GM21526 (cell line): ENCODE data around the gene NRSN1.
"Not testable (repeated sequence)": the region's sequence is repeated elsewhere in the genome, so short reads cannot be mapped to it uniquely, and the experiment has no call there.

ENCODE experiments used
- ATAC-seq: cut with Tn5 transposase; IDR thresholded peaks from one replicate; pipeline ENCODE4 v1.9.1; 2021; ENCODE audit warnings: moderate library complexity; ENCODE audit not compliant: unreplicated experiment, low FRiP score

NRSN1 gene

GRCh38 chr6:24139639-24140038 is 13.6 kb downstream of the NRSN1 start:
- ATAC-seq, result no peak

GRCh38 chr6:24140591-24140990 is 14.6 kb downstream of the NRSN1 start:
- no peak for ATAC-seq

DNA sequence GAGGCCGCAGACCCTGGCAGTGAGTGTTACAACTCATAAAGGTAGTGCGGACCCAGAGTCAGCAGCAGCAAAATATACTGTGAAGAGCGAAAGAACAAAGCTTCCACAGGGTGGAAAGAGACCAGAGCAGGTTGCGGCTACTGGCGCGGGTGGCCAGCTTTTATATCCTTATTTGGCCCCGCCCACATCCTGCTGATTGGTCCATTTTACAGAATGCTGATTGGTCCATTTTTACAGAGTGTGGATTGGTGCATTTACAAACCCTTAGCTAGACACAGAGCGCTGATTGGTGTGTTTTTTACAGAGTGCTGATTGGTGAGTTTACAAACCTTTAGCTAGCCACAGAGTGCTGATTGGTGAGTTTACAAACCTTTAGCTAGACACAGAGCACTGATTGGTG is 16.7 kb downstream of the NRSN1 start:
- not testable (repeated sequence) for ATAC-seq

DNA sequence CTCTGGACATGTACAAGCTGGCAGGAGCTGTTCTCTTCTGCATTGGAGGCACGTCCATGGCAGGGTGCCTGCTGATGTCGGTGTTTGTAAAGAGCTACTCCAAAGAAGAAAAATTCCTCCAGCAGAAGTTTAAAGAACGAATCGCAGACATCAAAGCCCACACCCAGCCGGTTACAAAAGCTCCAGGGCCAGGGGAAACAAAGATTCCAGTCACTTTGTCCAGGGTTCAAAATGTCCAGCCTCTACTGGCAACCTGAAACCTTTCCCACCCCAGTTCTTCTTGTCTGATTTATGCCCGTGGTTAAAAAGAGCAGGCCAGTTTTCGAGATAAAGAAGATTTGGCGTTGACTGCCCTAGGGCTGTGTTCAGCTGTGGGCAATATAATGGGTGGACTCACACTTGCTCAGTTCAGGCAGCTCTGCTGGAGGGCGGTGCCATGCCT is 19.7 kb downstream of the NRSN1 start:
- no peak for ATAC-seq

GRCh38 chr6:24146871-24147270 is 20.9 kb downstream of the NRSN1 start:
- no peak for ATAC-seq

GRCh38 chr6:24147511-24148153 is 21.6 kb downstream of the NRSN1 start:
- no peak for ATAC-seq

GRCh38 chr6:24148154-24148570 is 22.1 kb downstream of the NRSN1 start:
- ATAC-seq, result no peak

DNA sequence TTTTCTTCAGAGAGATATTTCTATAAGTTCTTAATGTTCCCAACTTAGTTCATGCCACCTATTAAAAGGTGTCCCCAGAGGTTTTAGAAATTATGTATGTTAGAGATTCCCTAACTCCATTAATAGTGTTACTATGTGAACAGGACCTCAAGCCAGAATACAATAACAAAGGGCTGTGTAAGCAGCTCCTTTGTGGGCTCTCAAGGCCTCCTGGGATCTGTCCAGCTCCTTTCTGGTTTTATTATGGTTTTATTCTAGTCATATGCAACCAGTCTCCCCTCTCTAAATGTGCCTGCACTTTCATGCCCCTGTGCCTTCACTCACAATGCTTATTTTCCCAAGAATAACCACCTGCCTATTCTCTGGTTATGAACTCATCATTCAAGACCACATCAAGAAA is 22.7 kb downstream of the NRSN1 start:
- ATAC-seq, result no peak

DNA sequence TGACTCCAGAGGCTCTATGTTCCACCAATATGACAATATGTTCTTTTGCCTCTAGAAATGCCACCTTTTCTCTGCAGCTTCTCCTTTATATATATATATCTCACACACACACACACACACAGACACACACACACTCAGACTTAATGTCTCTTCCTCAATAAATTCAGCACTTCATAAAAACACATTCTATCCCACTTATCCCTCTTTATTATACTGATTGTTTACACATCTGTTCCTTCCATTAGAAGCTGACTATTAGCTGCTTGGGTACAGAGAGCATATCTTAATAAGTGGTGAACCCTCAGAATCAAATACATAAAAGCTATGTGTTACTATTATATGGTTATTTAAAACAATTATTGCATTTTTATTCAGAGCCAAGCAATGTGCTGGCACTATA is 23.3 kb downstream of the NRSN1 start:
- ATAC-seq, result no peak

DNA sequence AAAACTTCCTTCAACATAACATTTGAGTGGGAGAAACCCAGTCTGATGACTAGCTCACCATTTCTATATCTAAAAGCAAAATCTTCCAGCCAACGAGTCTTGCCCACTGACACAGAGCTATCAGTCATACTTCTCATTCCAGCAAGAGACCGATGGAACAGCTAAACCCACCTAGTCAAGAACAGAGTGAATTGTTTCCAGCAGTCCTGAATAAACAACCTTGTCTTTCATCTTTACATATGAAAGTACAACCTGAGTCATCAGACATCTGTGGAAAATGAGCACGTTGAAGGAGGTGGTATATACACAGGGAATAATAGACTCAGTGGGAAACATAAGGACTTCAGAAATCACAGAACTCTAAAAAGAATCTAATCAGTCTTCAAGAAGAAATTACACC is 23.8 kb downstream of the NRSN1 start:
- no peak for ATAC-seq

- ATAC-seq, result no peak
Measured at GRCh38 chr6:24152014-24152413, 26.0 kb downstream of the NRSN1 start.

DNA sequence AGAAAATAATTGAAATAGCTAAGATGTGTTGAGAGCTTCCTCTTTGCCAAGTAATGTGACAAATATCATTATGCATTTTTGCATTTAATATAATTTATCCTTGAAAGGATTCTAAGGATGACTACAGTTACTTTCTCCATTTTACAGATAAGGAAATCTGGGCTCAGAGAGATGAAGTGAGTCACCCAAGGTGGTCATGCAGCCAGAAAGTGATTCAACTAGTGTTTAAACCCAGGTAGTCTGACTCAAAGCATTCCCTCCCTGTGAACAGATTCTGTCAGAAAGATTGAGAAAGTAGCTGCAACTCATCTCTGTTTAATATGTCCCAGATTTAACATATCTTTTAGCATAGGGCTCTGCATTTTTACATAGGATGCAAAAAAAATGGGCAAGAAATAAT is 28.1 kb downstream of the NRSN1 start:
- no peak for ATAC-seq

GRCh38 chr6:24157886-24158285 is 31.9 kb downstream of the NRSN1 start:
- ATAC-seq, result no peak

DNA sequence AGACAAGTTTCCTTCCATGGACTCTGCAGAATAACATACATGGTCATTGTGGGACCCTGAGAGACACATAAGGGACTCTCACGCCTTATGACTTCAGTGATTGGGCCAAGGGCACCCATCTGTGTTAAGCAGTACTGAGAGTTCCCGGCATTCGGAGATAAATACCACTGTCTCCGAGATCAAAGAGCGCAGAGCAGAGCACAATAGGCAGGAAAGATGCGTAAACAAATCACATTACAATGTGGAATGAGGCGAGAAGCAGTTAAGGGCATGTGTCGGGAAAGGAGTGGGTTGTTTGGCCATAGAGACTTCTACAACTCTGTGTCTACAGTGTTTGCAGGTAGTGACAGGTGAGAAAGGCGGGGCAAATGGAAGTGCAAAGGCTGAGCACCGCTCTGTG is 57.6 kb downstream of the NRSN1 start:
- ATAC-seq, result no peak

DNA sequence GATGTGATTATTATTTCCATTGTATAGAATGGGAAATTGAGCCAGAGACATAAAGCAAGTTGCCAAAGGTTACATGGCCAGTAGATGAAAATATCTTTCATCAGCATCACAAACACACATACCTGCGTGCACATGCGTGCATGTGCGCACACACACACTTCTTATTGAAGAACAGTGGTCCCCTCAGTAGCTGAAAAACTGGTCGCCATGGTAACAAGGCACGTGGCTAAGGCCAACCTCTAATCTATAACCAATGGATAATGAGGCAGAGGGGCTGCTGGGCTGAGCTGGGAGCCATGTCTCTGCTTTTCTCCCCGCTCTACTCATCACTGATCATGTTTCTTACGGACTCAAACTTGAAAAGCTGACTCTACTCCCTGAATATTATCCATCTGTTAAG is 60.3 kb downstream of the NRSN1 start:
- ATAC-seq, result no peak

DNA sequence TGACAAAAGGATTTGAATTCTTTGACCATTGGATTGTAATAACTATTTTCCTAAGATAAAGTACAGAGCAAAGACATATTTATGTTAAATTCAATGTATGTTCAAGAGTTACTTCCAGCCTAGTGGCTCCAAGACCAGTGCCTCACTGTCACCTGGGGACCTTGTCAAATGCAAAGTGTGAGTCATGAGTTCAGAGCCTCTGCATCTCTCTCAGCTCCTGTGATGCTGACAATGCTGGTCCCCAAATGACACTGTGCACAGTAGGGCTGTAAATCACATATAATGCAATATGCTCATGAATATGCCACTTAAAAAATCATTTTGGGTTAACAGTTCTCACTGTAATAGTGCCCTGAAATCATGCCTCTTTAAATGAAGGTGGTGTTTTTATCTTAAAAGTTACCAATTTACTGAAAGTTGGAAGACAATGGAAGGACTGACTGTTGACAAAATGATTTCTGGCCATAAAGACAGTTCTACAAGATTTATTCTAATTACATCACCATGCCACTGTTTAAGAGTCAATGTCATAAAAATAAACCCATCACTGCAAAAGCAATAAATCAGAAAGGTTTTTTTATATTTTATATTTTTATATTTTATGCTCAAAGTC is 62.1 kb downstream of the NRSN1 start:
- ATAC-seq, result no peak

DNA sequence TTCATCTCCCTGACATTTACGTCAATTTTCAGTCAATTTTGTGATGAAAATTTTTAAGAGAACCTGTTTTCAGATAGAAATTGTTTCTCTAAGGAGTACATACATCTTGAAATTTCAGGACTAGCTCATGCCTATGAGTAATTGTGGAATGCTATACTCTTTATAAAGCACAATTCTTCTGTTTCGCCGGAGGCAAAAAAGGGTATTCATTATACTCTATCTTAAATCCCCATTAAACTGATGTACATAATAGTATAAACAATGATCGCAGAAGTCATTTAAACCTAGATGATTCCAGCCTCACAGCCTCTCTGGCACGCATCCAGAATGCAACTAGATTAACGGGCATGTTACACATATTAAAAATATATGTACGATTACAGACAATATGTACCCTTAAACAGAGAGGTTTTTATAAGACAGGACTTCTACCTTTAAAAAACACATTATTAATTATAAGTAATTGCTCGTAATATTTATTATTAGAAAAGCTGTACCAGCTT is 62.6 kb downstream of the NRSN1 start:
- ATAC-seq, result no peak

DNA sequence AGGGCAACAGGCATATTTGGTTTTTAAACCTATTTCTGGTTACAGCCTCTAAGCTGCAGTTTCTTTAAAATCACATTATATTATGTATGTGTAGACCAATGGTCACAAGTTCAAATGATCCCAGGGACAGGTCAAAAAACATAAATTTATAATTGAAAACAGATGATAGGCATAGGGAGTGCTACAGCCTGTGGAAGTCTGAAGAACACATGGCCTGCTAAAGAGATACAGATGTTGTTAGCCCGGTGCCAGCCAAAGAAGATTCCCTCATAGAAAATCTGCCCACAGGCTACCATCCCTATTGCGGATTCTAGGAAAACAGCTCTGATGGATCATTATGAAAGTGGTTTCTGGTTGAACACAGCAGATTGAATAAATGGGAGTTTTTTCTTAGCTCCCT is 65.3 kb downstream of the NRSN1 start:
- no peak for ATAC-seq

- no peak for ATAC-seq
Measured at GRCh38 chr6:24193364-24193763, 67.3 kb downstream of the NRSN1 start.

- ATAC-seq, result no peak
Measured at GRCh38 chr6:24194978-24195700, 69.1 kb downstream of the NRSN1 start.

- no peak for ATAC-seq
Measured at GRCh38 chr6:24195836-24196597, 70.0 kb downstream of the NRSN1 start.
